Panc1 (cell line): Measurements from ENCODE around the gene ARHGAP12. TPM values are rescaled to one million over a fixed set of nuclear protein-coding genes. Genes with fewer than 3 reads are reported as not detected.

Experiments used
- ATAC-seq: fragments of 200-7000 bp; cut with Tn5 transposase; 2 replicates; pipeline ENCODE4 v1.9.1; 2020; ENCODE audit warnings: mild to moderate bottlenecking, moderate library complexity
- BruUV-seq: library from RNA; stranded (reverse); fragments of 400-500 nt; replicated peaks from 2 replicates; lab custom pipeline; 2021; lab: Mats Ljungman, UMichigan
- CTCF ChIA-PET: fragments of 300-600 bp; sonication (Branson Sonifier 250); formaldehyde crosslinking; loops from one replicate; lab custom pipeline; 2022; ENCODE audit warnings: antibody characterized with exemption; lab: Charles Lee
- POLR2A ChIA-PET: fragments of 300-600 bp; sonication (Branson Sonifier 250); formaldehyde crosslinking; loops from one replicate; lab custom pipeline; 2022; ENCODE audit warnings: antibody characterized with exemption; lab: Charles Lee
- DNase-seq: peaks from one replicate; pipeline ENCODE4 v3.0.0-alpha.2; 2010; ENCODE audit warnings: low read depth, low spot score
- H3K27ac ChIP-seq: 2 replicates; pipeline ENCODE4 v1.5.1; 2011; ENCODE audit warnings: mild to moderate bottlenecking, low read length, inconsistent platforms
- H3K27me3 ChIP-seq: fragments of 200-500 bp; sonication (Bioruptor generic); 2 replicates; pipeline ENCODE4 v1.6.0; 2014; ENCODE audit warnings: low read length, inconsistent platforms; ENCODE audit not compliant: control insufficient read depth, insufficient read depth
- H3K36me3 ChIP-seq: fragments of 200-500 bp; sonication (Bioruptor generic); 2 replicates; pipeline ENCODE4 v1.5.1; 2014; ENCODE audit warnings: inconsistent platforms, mild to moderate bottlenecking, low read length, moderate library complexity; ENCODE audit not compliant: control insufficient read depth, insufficient read depth
- H3K4me1 ChIP-seq: 2 replicates; pipeline ENCODE4 v1.5.1; 2011; ENCODE audit warnings: inconsistent platforms, mild to moderate bottlenecking, low read length, moderate library complexity; ENCODE audit not compliant: control insufficient read depth, insufficient read depth
- H3K4me3 ChIP-seq, 2 experiments: 2 replicates each; pipeline ENCODE4 v1.5.1; 2011 to 2012; ENCODE audit warnings: low read depth in 2 of 2, low read length in 2 of 2, mild to moderate bottlenecking in 2 of 2, inconsistent platforms in 1 of 2, moderate library complexity in 1 of 2
- H3K9me3 ChIP-seq: fragments of 200-500 bp; sonication (Bioruptor generic); 2 replicates; pipeline ENCODE4 v1.5.1; 2014; ENCODE audit warnings: low read depth, mild to moderate bottlenecking, inconsistent platforms, low read length, moderate library complexity; ENCODE audit not compliant: control insufficient read depth, insufficient read depth
- POLR2AphosphoS5 ChIP-seq: IDR thresholded peaks from 2 replicates; pipeline ENCODE4 v1.6.1; 2012; ENCODE audit warnings: mild to moderate bottlenecking, low read depth, low read length, moderate library complexity
- SIN3A ChIP-seq: IDR thresholded peaks from 2 replicates; pipeline ENCODE4 v1.6.1; 2012; ENCODE audit warnings: low read depth, mild to moderate bottlenecking, low read length, moderate library complexity, borderline replicate concordance; ENCODE audit not compliant: insufficient read depth
- TCF7L2 ChIP-seq: IDR thresholded peaks from 2 replicates; pipeline ENCODE4 v1.6.1; 2011; ENCODE audit warnings: mild to moderate bottlenecking, low read depth, low read length, inconsistent platforms
- in situ Hi-C: cut with HindIII; loops from 2 replicates; pipeline ENCODE4 v1.10.0; 2016; ENCODE audit warnings: low sequenced_read_pairs, low pct_unique_long_range_greater_than_20kb
- intact Hi-C: fragments of 100-400 bp; cut with micrococcal nuclease; formaldehyde crosslinking; loops from one replicate; pipeline ENCODE4 v1.10.0; 2022; ENCODE audit not compliant: unreplicated experiment
- total RNA-seq: library from RNA; stranded (reverse); gene quantifications from one replicate; pipeline ENCODE4 v1.2.1, GENCODE V29; 2021; ENCODE audit not compliant: unreplicated experiment
- TF ChIP-seq, protein P1 (sequence below): fragments of 450-650 bp; IDR thresholded peaks from 2 replicates; pipeline ENCODE4 v1.5.1; 2017; ENCODE audit warnings: mild to moderate bottlenecking
- TF ChIP-seq, protein P2 (sequence below), 2 experiments: IDR thresholded peaks; 2 replicates each; pipeline ENCODE4 v1.6.1; 2011 to 2012; ENCODE audit warnings: low read depth in 2 of 2, control low read depth in 1 of 2, low read length in 1 of 2, mild to moderate bottlenecking in 1 of 2, moderate library complexity in 1 of 2; ENCODE audit not compliant: insufficient read depth in 1 of 2

Gene ARHGAP12
- total RNA-seq, 1 experiment from 2014 or later, result 22.9 TPM

- Histone ChIP-seq H3K9me3 (no peaks in the 10 kb centered on the region), H3K27ac (no peak overlapping the region), H3K36me3 (no peaks in the 10 kb centered on the region), H3K4me1 (peaks cover 17% of the 10 kb centered on the region), H3K27me3 (no peaks in the 10 kb centered on the region), H3K4me3 (no peak overlapping the region)
- BruUV-seq, result no TSS peak
- DNase-seq, result no peak
- TF ChIP-seq TCF7L2, result no peak
- no peak for TF ChIP-seq SIN3A
- TF ChIP-seq, protein P1, sequence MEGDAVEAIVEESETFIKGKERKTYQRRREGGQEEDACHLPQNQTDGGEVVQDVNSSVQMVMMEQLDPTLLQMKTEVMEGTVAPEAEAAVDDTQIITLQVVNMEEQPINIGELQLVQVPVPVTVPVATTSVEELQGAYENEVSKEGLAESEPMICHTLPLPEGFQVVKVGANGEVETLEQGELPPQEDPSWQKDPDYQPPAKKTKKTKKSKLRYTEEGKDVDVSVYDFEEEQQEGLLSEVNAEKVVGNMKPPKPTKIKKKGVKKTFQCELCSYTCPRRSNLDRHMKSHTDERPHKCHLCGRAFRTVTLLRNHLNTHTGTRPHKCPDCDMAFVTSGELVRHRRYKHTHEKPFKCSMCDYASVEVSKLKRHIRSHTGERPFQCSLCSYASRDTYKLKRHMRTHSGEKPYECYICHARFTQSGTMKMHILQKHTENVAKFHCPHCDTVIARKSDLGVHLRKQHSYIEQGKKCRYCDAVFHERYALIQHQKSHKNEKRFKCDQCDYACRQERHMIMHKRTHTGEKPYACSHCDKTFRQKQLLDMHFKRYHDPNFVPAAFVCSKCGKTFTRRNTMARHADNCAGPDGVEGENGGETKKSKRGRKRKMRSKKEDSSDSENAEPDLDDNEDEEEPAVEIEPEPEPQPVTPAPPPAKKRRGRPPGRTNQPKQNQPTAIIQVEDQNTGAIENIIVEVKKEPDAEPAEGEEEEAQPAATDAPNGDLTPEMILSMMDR, result no peak
- TF ChIP-seq, protein P2, sequence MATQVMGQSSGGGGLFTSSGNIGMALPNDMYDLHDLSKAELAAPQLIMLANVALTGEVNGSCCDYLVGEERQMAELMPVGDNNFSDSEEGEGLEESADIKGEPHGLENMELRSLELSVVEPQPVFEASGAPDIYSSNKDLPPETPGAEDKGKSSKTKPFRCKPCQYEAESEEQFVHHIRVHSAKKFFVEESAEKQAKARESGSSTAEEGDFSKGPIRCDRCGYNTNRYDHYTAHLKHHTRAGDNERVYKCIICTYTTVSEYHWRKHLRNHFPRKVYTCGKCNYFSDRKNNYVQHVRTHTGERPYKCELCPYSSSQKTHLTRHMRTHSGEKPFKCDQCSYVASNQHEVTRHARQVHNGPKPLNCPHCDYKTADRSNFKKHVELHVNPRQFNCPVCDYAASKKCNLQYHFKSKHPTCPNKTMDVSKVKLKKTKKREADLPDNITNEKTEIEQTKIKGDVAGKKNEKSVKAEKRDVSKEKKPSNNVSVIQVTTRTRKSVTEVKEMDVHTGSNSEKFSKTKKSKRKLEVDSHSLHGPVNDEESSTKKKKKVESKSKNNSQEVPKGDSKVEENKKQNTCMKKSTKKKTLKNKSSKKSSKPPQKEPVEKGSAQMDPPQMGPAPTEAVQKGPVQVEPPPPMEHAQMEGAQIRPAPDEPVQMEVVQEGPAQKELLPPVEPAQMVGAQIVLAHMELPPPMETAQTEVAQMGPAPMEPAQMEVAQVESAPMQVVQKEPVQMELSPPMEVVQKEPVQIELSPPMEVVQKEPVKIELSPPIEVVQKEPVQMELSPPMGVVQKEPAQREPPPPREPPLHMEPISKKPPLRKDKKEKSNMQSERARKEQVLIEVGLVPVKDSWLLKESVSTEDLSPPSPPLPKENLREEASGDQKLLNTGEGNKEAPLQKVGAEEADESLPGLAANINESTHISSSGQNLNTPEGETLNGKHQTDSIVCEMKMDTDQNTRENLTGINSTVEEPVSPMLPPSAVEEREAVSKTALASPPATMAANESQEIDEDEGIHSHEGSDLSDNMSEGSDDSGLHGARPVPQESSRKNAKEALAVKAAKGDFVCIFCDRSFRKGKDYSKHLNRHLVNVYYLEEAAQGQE (IDR thresholded peaks at IDR 0.05; ENCODE audit: insufficient read depth in 1 of 2, low read depth in 2 of 2, low read length in 1 of 2), result no peak
- TF ChIP-seq POLR2AphosphoS5, result no peak
- ATAC-seq, result no peak
- ChIA-PET POLR2A (no interaction called here), CTCF (no interaction called here)
- in situ Hi-C loops, result no loop called here
- intact Hi-C loops, result no loop called here
Observed at GRCh38 chr10:31886885-31887284, 41.7 kb downstream of the ARHGAP12 start.

DNA sequence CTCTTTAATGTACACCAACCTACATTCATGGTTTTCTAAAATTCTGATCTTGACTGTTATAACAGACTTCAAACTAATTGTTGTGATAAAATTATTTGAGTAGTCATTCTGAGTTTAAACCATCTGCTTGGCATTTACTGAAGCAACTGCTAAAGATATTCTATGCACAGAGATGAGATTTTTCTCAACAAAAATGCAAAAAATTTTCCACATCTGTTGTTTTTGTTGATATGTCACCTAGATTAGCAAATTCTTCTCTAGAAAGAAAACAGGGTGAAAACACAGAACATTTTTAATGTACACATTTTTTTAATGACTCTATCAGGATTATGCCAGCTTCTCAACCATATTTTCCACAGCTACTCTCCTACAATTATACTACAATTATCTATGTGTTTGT is 42.7 kb downstream of the ARHGAP12 start:
- ChIA-PET POLR2A (no interaction called here), CTCF (interaction anchor here (0.6 kb wide), 1 partner anchor 34 kb away, joined by 3 read pairs; no protein-coding TSS in a partner anchor)
- DNase-seq, result no peak
- Histone ChIP-seq H3K9me3 (no peaks in the 10 kb centered on the region), H3K4me3 (no peak overlapping the region), H3K36me3 (no peaks in the 10 kb centered on the region), H3K4me1 (peaks cover 17% of the 10 kb centered on the region), H3K27ac (no peak overlapping the region), H3K27me3 (no peaks in the 10 kb centered on the region)
- no peak for ATAC-seq
- intact Hi-C loops (no loop called here), in situ Hi-C loops (no loop called here)
- TF ChIP-seq POLR2AphosphoS5 (no peak), SIN3A (no peak), TCF7L2 (no peak)
- TF ChIP-seq, protein P2 (IDR thresholded peaks at IDR 0.05; ENCODE audit: insufficient read depth in 1 of 2, low read depth in 2 of 2, low read length in 1 of 2), result no peak
- TF ChIP-seq, protein P1, result no peak
- BruUV-seq, result no TSS peak
